ENCODE data around the gene MAGEA8.

DNA sequence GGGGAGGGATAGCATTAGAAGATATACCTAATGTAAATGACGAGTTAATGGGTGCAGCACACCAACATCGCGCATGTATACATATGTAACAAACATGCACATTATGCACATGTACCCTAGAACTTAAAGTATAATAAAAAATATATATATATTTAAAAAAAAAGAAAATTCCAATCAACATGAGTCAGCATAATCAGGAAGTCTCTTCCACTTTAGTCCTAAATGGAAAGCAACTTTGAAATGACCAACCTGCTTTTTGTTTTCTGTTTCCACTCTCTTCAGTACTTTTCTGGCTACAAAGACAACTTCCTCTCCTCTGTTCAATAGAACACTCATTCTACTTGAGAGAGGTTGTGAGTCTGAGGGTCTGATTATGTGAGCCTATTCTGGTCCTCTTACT lies 13.5 kb upstream of the MAGEA8 start:
- TF ChIP-seq, protein P1, sequence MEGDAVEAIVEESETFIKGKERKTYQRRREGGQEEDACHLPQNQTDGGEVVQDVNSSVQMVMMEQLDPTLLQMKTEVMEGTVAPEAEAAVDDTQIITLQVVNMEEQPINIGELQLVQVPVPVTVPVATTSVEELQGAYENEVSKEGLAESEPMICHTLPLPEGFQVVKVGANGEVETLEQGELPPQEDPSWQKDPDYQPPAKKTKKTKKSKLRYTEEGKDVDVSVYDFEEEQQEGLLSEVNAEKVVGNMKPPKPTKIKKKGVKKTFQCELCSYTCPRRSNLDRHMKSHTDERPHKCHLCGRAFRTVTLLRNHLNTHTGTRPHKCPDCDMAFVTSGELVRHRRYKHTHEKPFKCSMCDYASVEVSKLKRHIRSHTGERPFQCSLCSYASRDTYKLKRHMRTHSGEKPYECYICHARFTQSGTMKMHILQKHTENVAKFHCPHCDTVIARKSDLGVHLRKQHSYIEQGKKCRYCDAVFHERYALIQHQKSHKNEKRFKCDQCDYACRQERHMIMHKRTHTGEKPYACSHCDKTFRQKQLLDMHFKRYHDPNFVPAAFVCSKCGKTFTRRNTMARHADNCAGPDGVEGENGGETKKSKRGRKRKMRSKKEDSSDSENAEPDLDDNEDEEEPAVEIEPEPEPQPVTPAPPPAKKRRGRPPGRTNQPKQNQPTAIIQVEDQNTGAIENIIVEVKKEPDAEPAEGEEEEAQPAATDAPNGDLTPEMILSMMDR (IDR thresholded peaks at IDR 0.05; ENCODE audit: borderline replicate concordance, extremely low read depth, low read length, poor library complexity, severe bottlenecking), result no peak
- TF ChIP-seq EZH2 (IDR thresholded peaks at IDR 0.05; ENCODE audit: borderline replicate concordance, low read depth, low read length, severe bottlenecking), result no peak

Data from DND-41 (cell line).